IMR-90 (cell line): ENCODE results near the gene DPY19L1. TPM values are rescaled to one million over a fixed set of nuclear protein-coding genes. Genes with fewer than 3 reads are reported as not detected.
A peak's percentile ranks its signal among the peaks of the same experiment; 100 is the strongest.
"Not testable (repeated sequence)": the region's sequence is repeated elsewhere in the genome, so short reads cannot be mapped to it uniquely, and the experiment has no call there.

Experiments
- ATAC-seq: fragments of 200-7000 bp; cut with Tn5 transposase; 2 replicates; pipeline ENCODE4 v1.9.1; 2020; ENCODE audit warnings: low read depth, mild to moderate bottlenecking, moderate library complexity
- BruUV-seq: library from RNA; stranded (reverse); fragments of 400-500 nt; replicated peaks from 2 replicates; lab custom pipeline; 2021; lab: Mats Ljungman, UMichigan
- CTCF ChIA-PET: fragments of 300-600 bp; formaldehyde crosslinking; extraction: SDS; loops from one replicate; lab custom pipeline; 2021; ENCODE audit warnings: antibody characterized with exemption; lab: Yijun Ruan, JAX
- POLR2A ChIA-PET: fragments of 300-600 bp; sonication (Branson Sonifier 250); formaldehyde crosslinking; loops from one replicate; lab custom pipeline; 2022; ENCODE audit warnings: antibody characterized with exemption; ENCODE audit not compliant: unreplicated experiment; lab: Charles Lee
- DNase-seq: peaks from one replicate; pipeline ENCODE4 v3.0.0; 2013
- H2AFZ ChIP-seq: replicated peaks from 2 replicates; pipeline ENCODE3; 2013; ENCODE audit warnings: low read length, mild to moderate bottlenecking; ENCODE audit not compliant: poor library complexity
- H2AK5ac ChIP-seq: 2 replicates; pipeline ENCODE4 v1.6.1; 2013; ENCODE audit warnings: low read depth, low read length, inconsistent platforms
- H2AK9ac ChIP-seq: replicated peaks from 2 replicates; pipeline ENCODE3; 2013; ENCODE audit warnings: mild to moderate bottlenecking, low read depth, low read length, moderate library complexity; ENCODE audit not compliant: poor library complexity
- H2BK120ac ChIP-seq: 2 replicates; pipeline ENCODE4 v1.6.1; 2013; ENCODE audit warnings: low read depth, low read length, inconsistent platforms
- H2BK15ac ChIP-seq: 3 replicates; pipeline ENCODE4 v1.6.1; 2013; ENCODE audit warnings: low read depth, low read length, inconsistent platforms
- H2BK20ac ChIP-seq: 2 replicates; pipeline ENCODE4 v1.6.1; 2013; ENCODE audit warnings: low read depth, mild to moderate bottlenecking, inconsistent platforms, low read length, moderate library complexity
- H2BK5ac ChIP-seq: 2 replicates; pipeline ENCODE4 v1.6.1; 2013; ENCODE audit warnings: mild to moderate bottlenecking, low read depth, low read length, inconsistent platforms; ENCODE audit not compliant: poor library complexity, severe bottlenecking
- H3K14ac ChIP-seq: replicated peaks from 2 replicates; pipeline ENCODE4 v1.6.1; 2013; ENCODE audit warnings: low read depth, low read length, inconsistent platforms
- H3K18ac ChIP-seq: 2 replicates; pipeline ENCODE4 v1.6.1; 2013; ENCODE audit warnings: low read depth, low read length, control low read depth
- H3K23ac ChIP-seq: 2 replicates; pipeline ENCODE4 v1.6.1; 2013; ENCODE audit warnings: low read depth, low read length, inconsistent platforms
- H3K27ac ChIP-seq: 2 replicates; pipeline ENCODE4 v1.5.1; 2013; ENCODE audit warnings: mild to moderate bottlenecking, control low read depth, low read length; ENCODE audit not compliant: insufficient read depth
- H3K27me3 ChIP-seq: 2 replicates; pipeline ENCODE4 v1.6.1; 2013; ENCODE audit warnings: low read length; ENCODE audit not compliant: control insufficient read depth, insufficient read depth
- H3K36me3 ChIP-seq: 2 replicates; pipeline ENCODE4 v1.6.1; 2013; ENCODE audit warnings: low read length, mixed read lengths; ENCODE audit not compliant: control insufficient read depth, insufficient read depth
- H3K4ac ChIP-seq: 2 replicates; pipeline ENCODE4 v1.6.1; 2013; ENCODE audit warnings: low read depth, low read length, inconsistent platforms
- H3K4me1 ChIP-seq: 2 replicates; pipeline ENCODE4 v1.6.1; 2013; ENCODE audit warnings: low read length, mixed read lengths; ENCODE audit not compliant: control insufficient read depth, insufficient read depth
- H3K4me2 ChIP-seq: 2 replicates; pipeline ENCODE4 v1.6.1; 2013; ENCODE audit warnings: low read depth, mild to moderate bottlenecking, control low read depth, low read length, moderate library complexity
- H3K4me3 ChIP-seq: 2 replicates; pipeline ENCODE4 v1.5.1; 2013; ENCODE audit warnings: low read depth, mild to moderate bottlenecking, control low read depth, low read length, moderate library complexity; ENCODE audit not compliant: insufficient read depth
- H3K56ac ChIP-seq: 2 replicates; pipeline ENCODE4 v1.6.1; 2013; ENCODE audit warnings: low read length, inconsistent platforms; ENCODE audit not compliant: insufficient read depth; ENCODE audit errors: extremely low read depth
- H3K79me1 ChIP-seq, 2 experiments: 2 replicates each; pipeline ENCODE4 v1.6.1; 2013; ENCODE audit warnings: low read length in 2 of 2, inconsistent platforms in 1 of 2, low read depth in 1 of 2
- H3K9ac ChIP-seq: 2 replicates; pipeline ENCODE4 v1.6.1; 2013; ENCODE audit warnings: low read depth, low read length, control low read depth
- H3K9me1 ChIP-seq: 2 replicates; pipeline ENCODE4 v1.6.1; 2013; ENCODE audit warnings: low read length, inconsistent platforms; ENCODE audit not compliant: insufficient read depth
- H3K9me3 ChIP-seq: 2 replicates; pipeline ENCODE4 v1.6.1; 2013; ENCODE audit warnings: low read length; ENCODE audit not compliant: control insufficient read depth, insufficient read depth
- H4K20me1 ChIP-seq: 2 replicates; pipeline ENCODE4 v1.6.1; 2013; ENCODE audit warnings: low read length, inconsistent platforms; ENCODE audit not compliant: insufficient read depth
- H4K5ac ChIP-seq: 2 replicates; pipeline ENCODE4 v1.6.1; 2013; ENCODE audit warnings: mild to moderate bottlenecking, low read depth, low read length, control low read depth
- H4K8ac ChIP-seq, 2 experiments: 2 replicates each; pipeline ENCODE4 v1.6.1; 2013; ENCODE audit warnings: low read depth in 2 of 2, low read length in 2 of 2, control low read depth in 1 of 2, inconsistent platforms in 1 of 2
- H4K91ac ChIP-seq: 2 replicates; pipeline ENCODE4 v1.6.1; 2013; ENCODE audit warnings: low read depth, low read length, inconsistent platforms; ENCODE audit not compliant: insufficient read depth
- RAD21 ChIP-seq: IDR thresholded peaks from 2 replicates; pipeline ENCODE4 v1.6.1; 2012; ENCODE audit warnings: low read length, improper control_type of control experiment
- WGBS, 2 experiments: methylation state at CpG; one replicate each; pipeline versions ENCODE4 v1.1.5 to v1.1.7; 2013; ENCODE audit warnings: missing lambda C conversion rate in 2 of 2; ENCODE audit not compliant: insufficient read length in 1 of 2; ENCODE audit errors: extremely low coverage in 2 of 2; 5-methylcytosine and 5-hydroxymethylcytosine counted together
- dilution Hi-C: fragments of 300-500 bp; cut with HindIII; formaldehyde crosslinking; loops from one replicate; pipeline ENCODE4 v1.14.3; 2018; ENCODE audit warnings: low sequenced_read_pairs; ENCODE audit not compliant: unreplicated experiment
- in situ Hi-C: fragments of 300-500 bp; cut with MboI; formaldehyde crosslinking; loops from 3 replicates; pipeline ENCODE4 v1.14.3; 2019; ENCODE audit warnings: low sequenced_read_pairs, inconsistent platforms, mixed read lengths
- intact Hi-C: fragments of 100-400 bp; cut with micrococcal nuclease; formaldehyde crosslinking; loops from 2 replicates; pipeline ENCODE4 v1.10.0; 2022
- polyA plus RNA-seq, 3 experiments: library from polyadenylated mRNA; depleted of rRNA; stranded (reverse); fragments of >200 nt; gene quantifications; 2 replicates each; pipeline ENCODE4 v1.2.3, GENCODE V29; 2012; ENCODE audit warnings: low replicate concordance in 1 of 3
- total RNA-seq: library from RNA; depleted of rRNA; stranded (reverse); fragments of >200 nt; gene quantifications from 2 replicates; pipeline ENCODE4 v1.2.3, GENCODE V29; 2012
- TF ChIP-seq, protein P1 (sequence below): conservative IDR thresholded peaks from 2 replicates; pipeline ENCODE4 v1.5.1; 2012; ENCODE audit warnings: mild to moderate bottlenecking, low read depth, low read length, improper control_type of control experiment

DPY19L1 gene
- total and polyA plus RNA-seq, 2 of the 4 experiments (the other 2 are of a cell fraction), result 12.1 to 12.2 TPM

DNA sequence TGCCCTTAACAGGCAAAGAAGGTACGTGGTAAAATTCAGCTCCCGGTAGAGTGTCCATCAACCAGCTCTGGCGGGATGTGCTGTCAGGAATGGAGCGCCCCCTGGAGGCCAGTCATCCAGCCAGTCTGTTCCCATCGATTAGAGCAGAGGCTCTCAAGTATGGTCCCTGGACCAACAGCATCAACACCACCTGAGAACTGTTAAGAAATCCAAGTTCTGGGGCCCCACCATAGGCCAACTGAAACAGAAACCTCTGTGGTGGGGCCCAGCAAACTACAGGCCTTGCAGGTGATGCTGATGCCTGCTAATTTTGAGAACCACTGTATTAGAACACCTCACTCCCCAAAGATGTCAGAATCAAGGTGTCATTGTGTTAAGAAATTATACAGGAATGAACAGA, 109.2 kb downstream of the DPY19L1 start:
- no TSS peak for BruUV-seq
- POLR2A ChIA-PET, result no interaction called here
- H4K91ac ChIP-seq, result no peak overlapping the region
- dilution Hi-C loops (no loop called here), in situ Hi-C loops (no loop called here), intact Hi-C loops (no loop called here)
- H2BK5ac ChIP-seq, result no peak overlapping the region
- H3K4me2 ChIP-seq, result no peak overlapping the region
- no peak overlapping the region for H3K4ac ChIP-seq
- H3K9me3 ChIP-seq, result no peaks in the 10 kb centered on the region
- WGBS, 2 experiments, result 40% methylated on average over 1 of the region's 5 CpGs; no CpG with 5 or more reads in 1 of the 2 experiments
- no peak overlapping the region for H3K14ac ChIP-seq
- H3K36me3 ChIP-seq, result no peaks in the 10 kb centered on the region
- H3K4me1 ChIP-seq, result no peaks in the 10 kb centered on the region
- no peak overlapping the region for H2AK5ac ChIP-seq
- H3K9me1 ChIP-seq, result no peaks in the 10 kb centered on the region
- no peak overlapping the region for H2BK20ac ChIP-seq
- H4K5ac ChIP-seq, result no peak overlapping the region
- no peak overlapping the region for H2BK15ac ChIP-seq
- no peaks in the 10 kb centered on the region for H4K20me1 ChIP-seq
- H3K23ac ChIP-seq, result no peak overlapping the region
- H3K9ac ChIP-seq, result no peak overlapping the region
- no peak overlapping the region for H2BK120ac ChIP-seq
- no peak overlapping the region for H2AK9ac ChIP-seq
- TF ChIP-seq RAD21, result no peak
- TF ChIP-seq, protein P1, sequence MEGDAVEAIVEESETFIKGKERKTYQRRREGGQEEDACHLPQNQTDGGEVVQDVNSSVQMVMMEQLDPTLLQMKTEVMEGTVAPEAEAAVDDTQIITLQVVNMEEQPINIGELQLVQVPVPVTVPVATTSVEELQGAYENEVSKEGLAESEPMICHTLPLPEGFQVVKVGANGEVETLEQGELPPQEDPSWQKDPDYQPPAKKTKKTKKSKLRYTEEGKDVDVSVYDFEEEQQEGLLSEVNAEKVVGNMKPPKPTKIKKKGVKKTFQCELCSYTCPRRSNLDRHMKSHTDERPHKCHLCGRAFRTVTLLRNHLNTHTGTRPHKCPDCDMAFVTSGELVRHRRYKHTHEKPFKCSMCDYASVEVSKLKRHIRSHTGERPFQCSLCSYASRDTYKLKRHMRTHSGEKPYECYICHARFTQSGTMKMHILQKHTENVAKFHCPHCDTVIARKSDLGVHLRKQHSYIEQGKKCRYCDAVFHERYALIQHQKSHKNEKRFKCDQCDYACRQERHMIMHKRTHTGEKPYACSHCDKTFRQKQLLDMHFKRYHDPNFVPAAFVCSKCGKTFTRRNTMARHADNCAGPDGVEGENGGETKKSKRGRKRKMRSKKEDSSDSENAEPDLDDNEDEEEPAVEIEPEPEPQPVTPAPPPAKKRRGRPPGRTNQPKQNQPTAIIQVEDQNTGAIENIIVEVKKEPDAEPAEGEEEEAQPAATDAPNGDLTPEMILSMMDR, result peak; percentile 29; the same call in 1 of the 2 replicates
- no peak overlapping the region for H4K8ac ChIP-seq
- CTCF ChIA-PET, result interaction anchor here (0.6 to 1.1 kb wide), 3 partner anchors 24 to 804 kb away, joined by 3 read pairs; no protein-coding TSS in a partner anchor
- H3K27me3 ChIP-seq, result no peaks in the 10 kb centered on the region
- no peaks in the 10 kb centered on the region for H3K79me1 ChIP-seq
- DNase-seq (no peak), ATAC-seq (no peak)
- H3K56ac ChIP-seq, result no peak overlapping the region
- H3K18ac ChIP-seq, result no peak overlapping the region
- no peak overlapping the region for H3K27ac ChIP-seq
- H3K4me3 ChIP-seq, result no peak overlapping the region
- H2AFZ ChIP-seq, result no peak overlapping the region

GRCh38 chr7:34920470-34920869, 116.8 kb downstream of the DPY19L1 start:
- H3K9me1 ChIP-seq, dilution Hi-C loops, H4K20me1 ChIP-seq, H3K4ac ChIP-seq, H2BK20ac ChIP-seq, H3K27ac ChIP-seq, H4K5ac ChIP-seq, intact Hi-C loops, H2AK9ac ChIP-seq, H2AFZ ChIP-seq, CTCF ChIA-PET, H4K8ac ChIP-seq, H3K23ac ChIP-seq, ATAC-seq, H3K4me1 ChIP-seq, H3K56ac ChIP-seq, H4K91ac ChIP-seq, H2AK5ac ChIP-seq, H3K79me1 ChIP-seq, in situ Hi-C loops, POLR2A ChIA-PET, H2BK5ac ChIP-seq, H2BK15ac ChIP-seq, H3K36me3 ChIP-seq, BruUV-seq, H3K9ac ChIP-seq, H3K4me2 ChIP-seq, H2BK120ac ChIP-seq, H3K4me3 ChIP-seq, H3K18ac ChIP-seq, H3K14ac ChIP-seq, H3K9me3 ChIP-seq, H3K27me3 ChIP-seq, DNase-seq: not testable (repeated sequence)
- whole genome bisulfite sequencing, 2 experiments, result no CpG with 5 or more reads among the region's 4 CpGs
